A673 (cell line): ENCODE data around the gene FBXL17.

Experiments used
- EZH2 ChIP-seq: fragments of 200-600 bp; sonication (generic); IDR thresholded peaks from 2 replicates; pipeline ENCODE4 v1.6.1; 2017; ENCODE audit warnings: borderline replicate concordance, low read depth, mild to moderate bottlenecking, mixed read lengths, antibody characterized with exemption, low read length; ENCODE audit not compliant: poor library complexity, severe bottlenecking
- TF ChIP-seq, protein P1 (sequence below): fragments of 300-800, 200-600 bp; sonication (generic); conservative IDR thresholded peaks from 2 replicates; pipeline ENCODE4 v1.5.1; 2017; ENCODE audit warnings: low read depth, mild to moderate bottlenecking, antibody characterized with exemption, low read length, moderate library complexity, mixed read lengths

DNA sequence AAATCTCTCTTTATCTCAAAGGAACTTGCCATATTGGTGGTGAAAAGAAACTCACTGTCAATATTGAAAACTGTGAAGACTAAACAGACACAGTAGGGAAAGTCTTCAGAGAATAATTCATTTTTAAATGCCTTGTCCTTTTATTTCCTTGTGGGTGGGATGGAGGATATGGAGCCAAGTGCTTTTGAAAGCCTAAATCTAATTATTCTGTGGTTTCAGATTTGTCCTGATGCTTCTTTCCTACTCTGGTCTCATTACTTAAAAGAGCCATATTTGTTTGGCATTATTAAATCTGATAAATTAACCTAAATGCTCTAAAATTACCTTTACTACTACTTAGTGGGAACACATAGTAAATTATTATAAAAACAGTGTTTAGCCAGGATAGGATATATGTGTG lies 452.8 kb downstream of the FBXL17 start:
- TF ChIP-seq, protein P1, sequence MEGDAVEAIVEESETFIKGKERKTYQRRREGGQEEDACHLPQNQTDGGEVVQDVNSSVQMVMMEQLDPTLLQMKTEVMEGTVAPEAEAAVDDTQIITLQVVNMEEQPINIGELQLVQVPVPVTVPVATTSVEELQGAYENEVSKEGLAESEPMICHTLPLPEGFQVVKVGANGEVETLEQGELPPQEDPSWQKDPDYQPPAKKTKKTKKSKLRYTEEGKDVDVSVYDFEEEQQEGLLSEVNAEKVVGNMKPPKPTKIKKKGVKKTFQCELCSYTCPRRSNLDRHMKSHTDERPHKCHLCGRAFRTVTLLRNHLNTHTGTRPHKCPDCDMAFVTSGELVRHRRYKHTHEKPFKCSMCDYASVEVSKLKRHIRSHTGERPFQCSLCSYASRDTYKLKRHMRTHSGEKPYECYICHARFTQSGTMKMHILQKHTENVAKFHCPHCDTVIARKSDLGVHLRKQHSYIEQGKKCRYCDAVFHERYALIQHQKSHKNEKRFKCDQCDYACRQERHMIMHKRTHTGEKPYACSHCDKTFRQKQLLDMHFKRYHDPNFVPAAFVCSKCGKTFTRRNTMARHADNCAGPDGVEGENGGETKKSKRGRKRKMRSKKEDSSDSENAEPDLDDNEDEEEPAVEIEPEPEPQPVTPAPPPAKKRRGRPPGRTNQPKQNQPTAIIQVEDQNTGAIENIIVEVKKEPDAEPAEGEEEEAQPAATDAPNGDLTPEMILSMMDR, result no peak
- TF ChIP-seq EZH2, result no peak
